Stimulated activated CD4-positive, alpha-beta T cell treated with anti-CD3 and anti-CD28 coated beads, Interleukin-12 subunit alpha, Interleukin-12 subunit beta, amount 100 ng/mL, for 24 hours (primary cell): ENCODE data around the gene WDR43.

Experiments used
- DNase-seq, 2 experiments: peaks; one replicate each; pipeline ENCODE4 v3.0.0-alpha.2; 2020; ENCODE audit warnings: low read depth in 2 of 2

Gene WDR43

GRCh38 chr2:28994074-28994473 lies 99.6 kb downstream of the WDR43 start:
- DNase-seq, result no peak

- DNase-seq, result no peak
Observed at GRCh38 chr2:28994679-28995078, 100.2 kb downstream of the WDR43 start.

GRCh38 chr2:28995765-28996750 lies 101.6 kb downstream of the WDR43 start:
- no peak for DNase-seq

GRCh38 chr2:28997237-28997846 lies 102.9 kb downstream of the WDR43 start:
- DNase-seq, result no peak
